Measurements from ENCODE around the gene FERMT2.

- TF ChIP-seq, protein P1, sequence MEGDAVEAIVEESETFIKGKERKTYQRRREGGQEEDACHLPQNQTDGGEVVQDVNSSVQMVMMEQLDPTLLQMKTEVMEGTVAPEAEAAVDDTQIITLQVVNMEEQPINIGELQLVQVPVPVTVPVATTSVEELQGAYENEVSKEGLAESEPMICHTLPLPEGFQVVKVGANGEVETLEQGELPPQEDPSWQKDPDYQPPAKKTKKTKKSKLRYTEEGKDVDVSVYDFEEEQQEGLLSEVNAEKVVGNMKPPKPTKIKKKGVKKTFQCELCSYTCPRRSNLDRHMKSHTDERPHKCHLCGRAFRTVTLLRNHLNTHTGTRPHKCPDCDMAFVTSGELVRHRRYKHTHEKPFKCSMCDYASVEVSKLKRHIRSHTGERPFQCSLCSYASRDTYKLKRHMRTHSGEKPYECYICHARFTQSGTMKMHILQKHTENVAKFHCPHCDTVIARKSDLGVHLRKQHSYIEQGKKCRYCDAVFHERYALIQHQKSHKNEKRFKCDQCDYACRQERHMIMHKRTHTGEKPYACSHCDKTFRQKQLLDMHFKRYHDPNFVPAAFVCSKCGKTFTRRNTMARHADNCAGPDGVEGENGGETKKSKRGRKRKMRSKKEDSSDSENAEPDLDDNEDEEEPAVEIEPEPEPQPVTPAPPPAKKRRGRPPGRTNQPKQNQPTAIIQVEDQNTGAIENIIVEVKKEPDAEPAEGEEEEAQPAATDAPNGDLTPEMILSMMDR (IDR thresholded peaks at IDR 0.05): no peak
- TF ChIP-seq POLR2A (IDR thresholded peaks at IDR 0.05): no peak
Measured at GRCh38 chr14:52877628-52878027, 73.2 kb downstream of the FERMT2 start.
